Measurements from ENCODE around the gene ANKS4B. TPM values are rescaled to one million over a fixed set of nuclear protein-coding genes. Genes with fewer than 3 reads are reported as not detected.

The ANKS4B gene
- total and polyA plus RNA-seq, 2 of the 8 experiments (the other 6 are each of a cell fraction or from before 2014, with no cell fraction given), result 0.06 to 0.15 TPM

DNA sequence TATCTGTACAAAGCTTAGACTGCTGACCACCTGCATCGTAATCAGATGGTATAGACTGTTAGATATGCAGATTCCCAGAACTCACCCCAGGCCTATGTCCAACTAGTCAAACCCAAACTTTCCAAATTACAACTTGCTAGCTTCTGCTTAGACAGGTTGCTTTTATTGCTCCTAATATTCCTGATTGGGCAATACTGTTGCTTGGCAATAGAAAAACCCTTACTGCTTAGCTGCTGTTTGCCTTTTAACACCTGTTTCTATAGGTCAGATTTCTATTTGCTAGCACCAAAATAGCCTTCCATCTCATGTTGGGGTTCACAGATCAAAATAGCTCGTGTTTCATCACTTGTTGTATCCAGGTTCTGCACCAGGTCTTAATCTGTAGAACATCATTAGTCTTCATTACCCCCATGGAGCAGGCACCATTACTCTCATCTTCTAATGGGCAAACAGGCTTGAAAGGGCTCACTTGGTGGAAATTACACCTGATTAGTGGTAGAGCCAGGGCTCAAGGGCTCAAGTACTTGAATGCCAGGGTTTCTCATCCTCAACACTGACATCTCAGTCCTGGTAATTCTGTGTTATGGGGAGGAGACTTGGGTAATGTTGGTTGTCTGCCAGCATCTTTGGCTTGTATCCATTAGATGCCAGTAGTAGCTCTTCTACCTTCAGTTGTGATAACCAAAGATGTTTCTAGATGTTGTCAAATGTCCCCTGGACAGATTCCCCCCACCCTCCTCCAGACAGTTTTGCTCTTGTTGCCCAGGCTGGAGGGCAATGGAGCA, 24.9 kb upstream of the ANKS4B start:
- H3K4me2 ChIP-seq (ENCODE audit: insufficient read depth in 1 of 2, low read depth in 2 of 2, low read length in 2 of 2), result no peak overlapping the region
- H4K8ac ChIP-seq (ENCODE audit: extremely low read depth, insufficient read depth, low read length), result no peak overlapping the region
- H3K9ac ChIP-seq (replicated peaks in 1 of 4; ENCODE audit: extremely low read depth in 1 of 4, low read depth in 3 of 4, low read length in 3 of 4), result no peak overlapping the region
- H3K36me3 ChIP-seq (ENCODE audit: control insufficient read depth in 2 of 4, insufficient read depth in 4 of 4, low read length in 3 of 4), result no peaks in the 10 kb centered on the region
- no peak overlapping the region for H3K18ac ChIP-seq (ENCODE audit: extremely low read depth, low read length)
- H3K14ac ChIP-seq (ENCODE audit: insufficient read length), result no peak overlapping the region
- no peaks in the 10 kb centered on the region for H3K27me3 ChIP-seq (replicated peaks in 1 of 4; ENCODE audit: control insufficient read depth in 3 of 4, extremely low read depth in 1 of 4, insufficient read depth in 3 of 4, low read length in 3 of 4)
- no peak overlapping the region for H2BK20ac ChIP-seq (ENCODE audit: low read length)
- WGBS, 2 experiments (ENCODE audit: extremely low coverage in 1 of 2, insufficient coverage in 1 of 2, insufficient read length in 1 of 2, insufficient replicate concordance in 2 of 2, low coverage in 1 of 2, low lambda C conversion rate in 2 of 2, missing lambda C conversion rate in 1 of 2), result 88% methylated on average over 2 of the region's 2 CpGs; no CpG with 5 or more reads in 1 of the 2 experiments
- H3K23me2 ChIP-seq (ENCODE audit: low read depth, low read length), result no peaks in the 10 kb centered on the region
- no peak overlapping the region for H4K91ac ChIP-seq (replicated peaks; ENCODE audit: insufficient read length, low read length)
- no peak overlapping the region for H2BK15ac ChIP-seq (ENCODE audit: low read length)
- no peak overlapping the region for H2AK5ac ChIP-seq (ENCODE audit: low read depth, low read length)
- H2BK5ac ChIP-seq (ENCODE audit: low read depth, low read length), result no peak overlapping the region
- no peak overlapping the region for H2BK12ac ChIP-seq (ENCODE audit: low read depth, low read length)
- ChIA-PET CTCF (ENCODE audit: partially characterized antibody) (interaction anchor here (0.8 to 1.5 kb wide), 2 partner anchors 20 to 69 kb away, joined by 3 to 4 read pairs; no protein-coding TSS in a partner anchor), POLR2A (ENCODE audit: partially characterized antibody) (no interaction called here)
- no peak overlapping the region for H4K5ac ChIP-seq (ENCODE audit: insufficient read length, low read depth, low read length)
- no peak overlapping the region for H3K56ac ChIP-seq (replicated peaks; ENCODE audit: insufficient read length, low read depth, low read length)
- H3K23ac ChIP-seq (ENCODE audit: insufficient read length), result no peak overlapping the region
- H3K4ac ChIP-seq (replicated peaks; ENCODE audit: insufficient read length, low read depth, low read length), result no peak overlapping the region
- H2AFZ ChIP-seq (ENCODE audit: low read length), result no peak overlapping the region
- H3K27ac ChIP-seq (ENCODE audit: low read depth, low read length), result no peak overlapping the region
- no peak for TF ChIP-seq RXRA (IDR thresholded peaks at IDR 0.05; ENCODE audit: insufficient read depth, low read depth, low read length)
- H4K20me1 ChIP-seq (replicated peaks in 1 of 2; ENCODE audit: control insufficient read depth in 1 of 2, insufficient read depth in 2 of 2, low read length in 2 of 2), result no peaks in the 10 kb centered on the region
- H3K9me3 ChIP-seq (ENCODE audit: insufficient read depth in 2 of 2, low read depth in 1 of 2, low read length in 1 of 2), result no peaks in the 10 kb centered on the region
- no peaks in the 10 kb centered on the region for H3K79me1 ChIP-seq (ENCODE audit: low read depth, low read length)
- no peaks in the 10 kb centered on the region for H3K79me2 ChIP-seq (ENCODE audit: control insufficient read depth in 1 of 2, insufficient read depth in 2 of 2, low read length in 2 of 2)
- DNase-seq (ENCODE audit: low read depth in 1 of 2, low spot score in 2 of 2) (no peak), FAIRE-seq (no peak)
- H2BK120ac ChIP-seq (replicated peaks; ENCODE audit: low read depth, low read length), result no peak overlapping the region
- no peaks in the 10 kb centered on the region for H3K4me1 ChIP-seq (replicated peaks in 1 of 4; ENCODE audit: control insufficient read depth in 3 of 4, insufficient read depth in 4 of 4, low read length in 3 of 4)
- no peak overlapping the region for H3K4me3 ChIP-seq (ENCODE audit: extremely low read depth in 1 of 4, insufficient read depth in 2 of 4, low read depth in 3 of 4, low read length in 4 of 4)

Measured in H1 (cell line).